Measurements from ENCODE around the gene SSR1. TPM values are rescaled to one million over a fixed set of nuclear protein-coding genes. Genes with fewer than 3 reads are reported as not detected.
A peak's percentile ranks its signal among the peaks of the same experiment; 100 is the strongest.

SSR1 gene
- total and polyA plus RNA-seq, 9 of the 15 experiments (the other 6 are each of a cell fraction or from before 2014, with no cell fraction given): 87.7 to 220 (median 144) TPM

DNA sequence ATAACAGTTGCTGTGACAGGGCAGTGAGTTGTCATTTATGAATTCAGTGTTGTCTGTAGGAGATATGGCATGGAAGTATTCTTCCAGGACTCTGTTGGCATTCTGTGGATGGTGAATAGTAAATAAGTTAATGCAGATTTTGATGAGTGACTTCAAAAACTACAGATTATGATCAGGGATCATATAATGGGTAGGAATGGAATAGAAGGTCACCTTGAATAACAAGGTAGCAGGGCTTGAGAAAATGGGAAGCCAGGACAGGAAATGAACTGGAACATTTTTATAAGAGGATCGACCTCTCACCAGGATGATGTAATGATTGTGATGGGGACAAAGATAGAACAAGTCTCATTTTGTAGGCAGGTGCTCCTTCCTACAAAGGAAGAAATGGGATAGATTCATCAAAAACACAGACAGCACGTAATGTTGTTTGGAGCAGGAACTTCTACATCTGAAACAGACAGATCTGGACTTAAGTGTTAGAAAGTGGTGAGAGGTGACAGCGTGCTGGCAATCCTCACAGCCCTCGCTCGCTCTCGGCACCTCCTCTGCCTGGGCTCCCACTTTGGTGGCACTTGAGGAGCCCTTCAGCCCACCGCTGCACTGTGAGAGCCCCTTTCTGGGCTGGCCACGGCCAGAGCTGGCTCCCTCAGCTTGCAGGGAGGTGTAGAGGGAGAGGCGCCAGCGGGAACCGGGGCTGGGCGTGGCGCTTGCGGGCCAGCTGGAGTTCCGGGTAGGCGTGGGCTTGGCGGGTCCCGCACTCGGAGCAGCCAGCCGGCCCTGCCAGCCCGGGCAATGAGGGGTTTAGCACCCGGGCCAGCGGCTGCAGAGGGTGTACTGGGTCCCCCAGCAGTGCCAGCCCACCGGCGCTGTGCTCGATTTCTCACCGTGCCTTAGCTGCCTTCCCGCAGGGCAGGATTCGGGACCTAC, 30.8 kb upstream of the SSR1 start (continued):
- TF ChIP-seq, protein P1, sequence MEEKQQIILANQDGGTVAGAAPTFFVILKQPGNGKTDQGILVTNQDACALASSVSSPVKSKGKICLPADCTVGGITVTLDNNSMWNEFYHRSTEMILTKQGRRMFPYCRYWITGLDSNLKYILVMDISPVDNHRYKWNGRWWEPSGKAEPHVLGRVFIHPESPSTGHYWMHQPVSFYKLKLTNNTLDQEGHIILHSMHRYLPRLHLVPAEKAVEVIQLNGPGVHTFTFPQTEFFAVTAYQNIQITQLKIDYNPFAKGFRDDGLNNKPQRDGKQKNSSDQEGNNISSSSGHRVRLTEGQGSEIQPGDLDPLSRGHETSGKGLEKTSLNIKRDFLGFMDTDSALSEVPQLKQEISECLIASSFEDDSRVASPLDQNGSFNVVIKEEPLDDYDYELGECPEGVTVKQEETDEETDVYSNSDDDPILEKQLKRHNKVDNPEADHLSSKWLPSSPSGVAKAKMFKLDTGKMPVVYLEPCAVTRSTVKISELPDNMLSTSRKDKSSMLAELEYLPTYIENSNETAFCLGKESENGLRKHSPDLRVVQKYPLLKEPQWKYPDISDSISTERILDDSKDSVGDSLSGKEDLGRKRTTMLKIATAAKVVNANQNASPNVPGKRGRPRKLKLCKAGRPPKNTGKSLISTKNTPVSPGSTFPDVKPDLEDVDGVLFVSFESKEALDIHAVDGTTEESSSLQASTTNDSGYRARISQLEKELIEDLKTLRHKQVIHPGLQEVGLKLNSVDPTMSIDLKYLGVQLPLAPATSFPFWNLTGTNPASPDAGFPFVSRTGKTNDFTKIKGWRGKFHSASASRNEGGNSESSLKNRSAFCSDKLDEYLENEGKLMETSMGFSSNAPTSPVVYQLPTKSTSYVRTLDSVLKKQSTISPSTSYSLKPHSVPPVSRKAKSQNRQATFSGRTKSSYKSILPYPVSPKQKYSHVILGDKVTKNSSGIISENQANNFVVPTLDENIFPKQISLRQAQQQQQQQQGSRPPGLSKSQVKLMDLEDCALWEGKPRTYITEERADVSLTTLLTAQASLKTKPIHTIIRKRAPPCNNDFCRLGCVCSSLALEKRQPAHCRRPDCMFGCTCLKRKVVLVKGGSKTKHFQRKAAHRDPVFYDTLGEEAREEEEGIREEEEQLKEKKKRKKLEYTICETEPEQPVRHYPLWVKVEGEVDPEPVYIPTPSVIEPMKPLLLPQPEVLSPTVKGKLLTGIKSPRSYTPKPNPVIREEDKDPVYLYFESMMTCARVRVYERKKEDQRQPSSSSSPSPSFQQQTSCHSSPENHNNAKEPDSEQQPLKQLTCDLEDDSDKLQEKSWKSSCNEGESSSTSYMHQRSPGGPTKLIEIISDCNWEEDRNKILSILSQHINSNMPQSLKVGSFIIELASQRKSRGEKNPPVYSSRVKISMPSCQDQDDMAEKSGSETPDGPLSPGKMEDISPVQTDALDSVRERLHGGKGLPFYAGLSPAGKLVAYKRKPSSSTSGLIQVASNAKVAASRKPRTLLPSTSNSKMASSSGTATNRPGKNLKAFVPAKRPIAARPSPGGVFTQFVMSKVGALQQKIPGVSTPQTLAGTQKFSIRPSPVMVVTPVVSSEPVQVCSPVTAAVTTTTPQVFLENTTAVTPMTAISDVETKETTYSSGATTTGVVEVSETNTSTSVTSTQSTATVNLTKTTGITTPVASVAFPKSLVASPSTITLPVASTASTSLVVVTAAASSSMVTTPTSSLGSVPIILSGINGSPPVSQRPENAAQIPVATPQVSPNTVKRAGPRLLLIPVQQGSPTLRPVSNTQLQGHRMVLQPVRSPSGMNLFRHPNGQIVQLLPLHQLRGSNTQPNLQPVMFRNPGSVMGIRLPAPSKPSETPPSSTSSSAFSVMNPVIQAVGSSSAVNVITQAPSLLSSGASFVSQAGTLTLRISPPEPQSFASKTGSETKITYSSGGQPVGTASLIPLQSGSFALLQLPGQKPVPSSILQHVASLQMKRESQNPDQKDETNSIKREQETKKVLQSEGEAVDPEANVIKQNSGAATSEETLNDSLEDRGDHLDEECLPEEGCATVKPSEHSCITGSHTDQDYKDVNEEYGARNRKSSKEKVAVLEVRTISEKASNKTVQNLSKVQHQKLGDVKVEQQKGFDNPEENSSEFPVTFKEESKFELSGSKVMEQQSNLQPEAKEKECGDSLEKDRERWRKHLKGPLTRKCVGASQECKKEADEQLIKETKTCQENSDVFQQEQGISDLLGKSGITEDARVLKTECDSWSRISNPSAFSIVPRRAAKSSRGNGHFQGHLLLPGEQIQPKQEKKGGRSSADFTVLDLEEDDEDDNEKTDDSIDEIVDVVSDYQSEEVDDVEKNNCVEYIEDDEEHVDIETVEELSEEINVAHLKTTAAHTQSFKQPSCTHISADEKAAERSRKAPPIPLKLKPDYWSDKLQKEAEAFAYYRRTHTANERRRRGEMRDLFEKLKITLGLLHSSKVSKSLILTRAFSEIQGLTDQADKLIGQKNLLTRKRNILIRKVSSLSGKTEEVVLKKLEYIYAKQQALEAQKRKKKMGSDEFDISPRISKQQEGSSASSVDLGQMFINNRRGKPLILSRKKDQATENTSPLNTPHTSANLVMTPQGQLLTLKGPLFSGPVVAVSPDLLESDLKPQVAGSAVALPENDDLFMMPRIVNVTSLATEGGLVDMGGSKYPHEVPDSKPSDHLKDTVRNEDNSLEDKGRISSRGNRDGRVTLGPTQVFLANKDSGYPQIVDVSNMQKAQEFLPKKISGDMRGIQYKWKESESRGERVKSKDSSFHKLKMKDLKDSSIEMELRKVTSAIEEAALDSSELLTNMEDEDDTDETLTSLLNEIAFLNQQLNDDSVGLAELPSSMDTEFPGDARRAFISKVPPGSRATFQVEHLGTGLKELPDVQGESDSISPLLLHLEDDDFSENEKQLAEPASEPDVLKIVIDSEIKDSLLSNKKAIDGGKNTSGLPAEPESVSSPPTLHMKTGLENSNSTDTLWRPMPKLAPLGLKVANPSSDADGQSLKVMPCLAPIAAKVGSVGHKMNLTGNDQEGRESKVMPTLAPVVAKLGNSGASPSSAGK (IDR thresholded peaks at IDR 0.05): 0 out of 2 replicates have a peak, but pooled peaks have one; percentile 13
- TF ChIP-seq NONO (IDR thresholded peaks at IDR 0.05; ENCODE audit: low read depth in 2 of 2, low read length in 1 of 2) (no peak), ZNF3 (CRISPR knock-in tag; IDR thresholded peaks at IDR 0.05) (peak; percentile 63; the same call in 1 of the 2 replicates), ZNF699 (CRISPR knock-in tag; IDR thresholded peaks at IDR 0.05; ENCODE audit: insufficient replicate concordance) (no peak), FOXM1 (IDR thresholded peaks at IDR 0.05; ENCODE audit: low read depth) (no peak), FOXM1 (CRISPR knock-in tag; IDR thresholded peaks at IDR 0.05; ENCODE audit: low read depth) (0 out of 2 replicates have a peak, but pooled peaks have one; percentile 61)
